Heart left ventricle (tissue), 16 donors: ENCODE data around the gene SLC43A1. TPM values are rescaled to one million over a fixed set of nuclear protein-coding genes. Genes with fewer than 3 reads are reported as not detected.

Source experiments
- ATAC-seq, 4 donors: fragments of 200-7000 bp; cut with Tn5 transposase; one replicate each; pipeline ENCODE4 v1.9.1; 2020 to 2022; ENCODE audit warnings: moderate library complexity in 4 of 4, mild to moderate bottlenecking in 3 of 4, moderate number of reproducible peaks in 1 of 4
- DNase-seq, 5 donors: peaks; one replicate each; pipeline ENCODE4 v3.0.0-alpha.2; 2020
- H3K27ac ChIP-seq, 12 donors: fragments of 200-600 bp; sonication (generic) in 4 of 12; one replicate each; pipeline versions ENCODE4 v1.5.0 to v1.8.0; 2016 to 2022; ENCODE audit warnings: mild to moderate bottlenecking in 2 of 12
- H3K27me3 ChIP-seq, 9 donors: fragments of 200-600 bp; sonication (generic) in 2 of 9; one replicate each; pipeline versions ENCODE4 v1.5.1 to v1.8.0; 2016 to 2022; ENCODE audit warnings: mild to moderate bottlenecking in 3 of 9
- H3K36me3 ChIP-seq, 9 donors: fragments of 200-600 bp; sonication (generic) in 2 of 9; one replicate each; pipeline versions ENCODE4 v1.5.0 to v1.8.0; 2018 to 2022; ENCODE audit warnings: mild to moderate bottlenecking in 2 of 9
- H3K4me1 ChIP-seq, 12 donors: fragments of 200-600 bp; sonication (generic) in 4 of 12; one replicate each; pipeline versions ENCODE4 v1.5.0 to v1.8.0; 2016 to 2022; ENCODE audit warnings: mild to moderate bottlenecking in 3 of 12
- H3K4me3 ChIP-seq, 12 donors: fragments of 200-600 bp; sonication (generic) in 4 of 12; one replicate each; pipeline versions ENCODE4 v1.5.0 to v1.8.0; 2017 to 2022; ENCODE audit warnings: mild to moderate bottlenecking in 9 of 12, moderate library complexity in 4 of 12
- H3K9me3 ChIP-seq, 12 donors: fragments of 200-600 bp; sonication (generic) in 4 of 12; one replicate each; pipeline versions ENCODE4 v1.5.0 to v1.8.0; 2016 to 2022; ENCODE audit warnings: mild to moderate bottlenecking in 1 of 12
- POLR2A ChIP-seq, 2 donors: fragments of 450-650 bp; IDR thresholded peaks; one replicate each; pipeline ENCODE4 v1.6.1; 2017; ENCODE audit warnings: antibody characterized with exemption in 2 of 2, mild to moderate bottlenecking in 2 of 2, moderate library complexity in 2 of 2
- WGBS, 4 donors: extraction: QIAGEN DNeasy Blood & Tissue Kit in 2 of 4; methylation state at CpG; one replicate each; pipeline versions ENCODE4 v1.1.5 to v1.1.7; 2013 to 2018; 5-methylcytosine and 5-hydroxymethylcytosine counted together
- intact Hi-C, 10 donors: fragments of 100-400 bp; cut with DNase I; formaldehyde crosslinking; loops; one replicate each; pipeline versions ENCODE4 v1.11.1 to v1.14.2; 2022
- polyA plus RNA-seq, 2 donors: library from polyadenylated mRNA; stranded (reverse); fragments of 200-250 nt; gene quantifications; one replicate each; pipeline ENCODE4 v1.2.3, GENCODE V29; 2013
- total RNA-seq, 9 donors: library from RNA; depleted of rRNA in 2 of 9; stranded (reverse); fragments of >200 nt in 2 of 9; fragmentation: NEBNext Ultra II Directional in 3 of 9; extraction: Animal tissue kit (Norgen Biotek cat#: 25700) in 3 of 9; gene quantifications; one replicate each; pipeline versions ENCODE4 v1.1.0 to v1.2.4, GENCODE V29; 2016 to 2023
- TF ChIP-seq, protein P1 (sequence below), 12 donors: fragments of 200-600 bp; sonication (generic) in 4 of 12; IDR thresholded peaks; one replicate each; pipeline versions ENCODE4 v1.5.0 to v1.8.0; 2018 to 2022; ENCODE audit warnings: antibody characterized with exemption in 12 of 12, mild to moderate bottlenecking in 5 of 12
- donor health status: ischemic (EF 13 %, LVEDD 7.1; RV severe dilation, severe dysfunction).
- donor health status: healthy with polysubstance abuse.
- donor health status: DM: no; HTN: yes; CAD: no.
- donor health status: DM: no; HTN: no; CAD: no.
- donor health status: ischemic (EF 25% LVEDD 6.9; RV normal size, moderate dysfunction).
- donor health status: ischemic (EF 25% LVEDD 5.7; RV mildly dilated, moderate dysfunction).
- donor health status: healthy.
- donor health status: DM: yes; HTN: yes; CAD: no.
- donor health status: ischemic (EF 35%, LVEDD 5.7; RV mildly dilated, moderate dysfunction).
- donor health status: nonischemic (EF 11% LVEDD 7.7; RV severe dilation, severe dysfunction).
- donor health status: DM: yes; HTN: yes; CAD: no.
- donor health status: PGD.
- donor health status: ischemic (EF 29% LVEDD 5.4; RV normal size, mild dysfunction).
- donor health status: nonischemic (EF 23%, LVEDD 6.1; RV moderate dilation, normal function).

SLC43A1 gene
- total and polyA plus RNA-seq, 11 donors, result 2.7 to 12.3 (median 5.8) TPM

DNA sequence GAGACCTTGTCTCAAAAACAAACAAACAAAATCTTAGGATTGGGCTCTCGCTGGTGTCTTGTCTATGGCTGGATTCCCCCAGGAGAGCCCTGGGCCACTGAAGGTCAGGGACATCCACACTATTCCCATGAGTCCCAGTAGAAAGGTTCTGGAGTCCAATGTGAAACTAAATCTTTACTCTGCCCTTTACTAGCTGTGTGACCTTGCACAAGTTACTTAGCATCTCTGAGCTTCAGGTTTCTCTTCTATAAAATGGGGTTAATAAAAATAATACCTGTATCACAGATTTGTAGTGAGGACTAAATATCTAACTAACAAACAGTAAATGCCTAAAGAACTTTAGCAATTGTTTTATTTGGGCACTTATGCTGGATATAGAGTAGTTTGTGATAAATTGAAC lies 9.0 kb downstream of the SLC43A1 start:
- no peak for ATAC-seq
- TF ChIP-seq, protein P1, sequence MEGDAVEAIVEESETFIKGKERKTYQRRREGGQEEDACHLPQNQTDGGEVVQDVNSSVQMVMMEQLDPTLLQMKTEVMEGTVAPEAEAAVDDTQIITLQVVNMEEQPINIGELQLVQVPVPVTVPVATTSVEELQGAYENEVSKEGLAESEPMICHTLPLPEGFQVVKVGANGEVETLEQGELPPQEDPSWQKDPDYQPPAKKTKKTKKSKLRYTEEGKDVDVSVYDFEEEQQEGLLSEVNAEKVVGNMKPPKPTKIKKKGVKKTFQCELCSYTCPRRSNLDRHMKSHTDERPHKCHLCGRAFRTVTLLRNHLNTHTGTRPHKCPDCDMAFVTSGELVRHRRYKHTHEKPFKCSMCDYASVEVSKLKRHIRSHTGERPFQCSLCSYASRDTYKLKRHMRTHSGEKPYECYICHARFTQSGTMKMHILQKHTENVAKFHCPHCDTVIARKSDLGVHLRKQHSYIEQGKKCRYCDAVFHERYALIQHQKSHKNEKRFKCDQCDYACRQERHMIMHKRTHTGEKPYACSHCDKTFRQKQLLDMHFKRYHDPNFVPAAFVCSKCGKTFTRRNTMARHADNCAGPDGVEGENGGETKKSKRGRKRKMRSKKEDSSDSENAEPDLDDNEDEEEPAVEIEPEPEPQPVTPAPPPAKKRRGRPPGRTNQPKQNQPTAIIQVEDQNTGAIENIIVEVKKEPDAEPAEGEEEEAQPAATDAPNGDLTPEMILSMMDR (IDR thresholded peaks at IDR 0.05), result no peak
- no peak for TF ChIP-seq POLR2A (IDR thresholded peaks at IDR 0.05)
- no peaks in the 10 kb centered on the region for H3K27me3 ChIP-seq
- 70 to 87% (median 78%) methylated on average over 1 of the region's 1 CpG for WGBS, 4 donors
- H3K9me3 ChIP-seq, result no peaks in the 10 kb centered on the region
- H3K4me1 ChIP-seq, result peaks cover 0 to 6% (median 0%) of the 10 kb centered on the region in 12 donors
- peaks cover 0 to 25% (median 0%) of the 10 kb centered on the region in 9 donors for H3K36me3 ChIP-seq
- no peak overlapping the region for H3K27ac ChIP-seq
- no peak for DNase-seq
- H3K4me3 ChIP-seq, result no peak overlapping the region
- intact Hi-C loops, result no loop called here

DNA sequence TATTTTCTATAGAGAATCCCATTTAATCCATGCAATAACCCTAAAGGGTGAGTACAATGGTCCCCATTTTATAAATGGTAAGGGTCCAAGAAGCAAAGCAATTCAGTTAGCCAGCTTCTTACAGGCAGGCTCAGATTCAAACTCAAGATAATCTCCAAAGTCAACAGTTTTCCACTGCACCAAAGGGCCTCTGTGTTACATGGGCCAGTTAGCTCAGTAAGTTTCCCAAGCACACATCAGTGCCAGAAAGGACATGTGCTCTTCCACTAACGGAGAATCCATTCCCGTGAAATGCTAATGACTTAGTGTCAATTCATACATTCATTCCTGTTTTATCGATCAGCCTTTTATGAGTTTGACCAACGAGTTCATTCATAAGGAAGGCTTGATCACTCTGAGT lies 11.0 kb downstream of the SLC43A1 start:
- no peak overlapping the region for H3K4me3 ChIP-seq
- H3K36me3 ChIP-seq, result peaks cover 0 to 25% (median 0%) of the 10 kb centered on the region in 9 donors
- H3K4me1 ChIP-seq, result peaks cover 0 to 23% (median 10%) of the 10 kb centered on the region in 12 donors
- ATAC-seq, result no peak
- H3K27me3 ChIP-seq, result no peaks in the 10 kb centered on the region
- 75 to 93% (median 89%) methylated on average over 4 of the region's 4 CpGs for WGBS, 4 donors
- H3K27ac ChIP-seq, result no peak overlapping the region
- no peaks in the 10 kb centered on the region for H3K9me3 ChIP-seq
- intact Hi-C loops, result no loop called here
- TF ChIP-seq POLR2A (IDR thresholded peaks at IDR 0.05), result no peak
- TF ChIP-seq, protein P1 (IDR thresholded peaks at IDR 0.05), result no peak
- DNase-seq, result no peak

- H3K4me3 ChIP-seq, result no peak overlapping the region
- H3K27me3 ChIP-seq, result no peaks in the 10 kb centered on the region
- intact Hi-C loops, result no loop called here
- TF ChIP-seq, protein P1 (IDR thresholded peaks at IDR 0.05), result no peak
- no peak for TF ChIP-seq POLR2A (IDR thresholded peaks at IDR 0.05)
- ATAC-seq (no peak), DNase-seq (no peak)
- H3K4me1 ChIP-seq, result peaks cover 5 to 35% (median 20%) of the 10 kb centered on the region in 12 donors
- H3K9me3 ChIP-seq, result no peaks in the 10 kb centered on the region
- no peak overlapping the region for H3K27ac ChIP-seq
- H3K36me3 ChIP-seq, result peaks cover 0 to 25% (median 0%) of the 10 kb centered on the region in 9 donors
These were observed 12.6 kb downstream of the SLC43A1 start for GRCh38 chr11:57502870-57503269.

DNA sequence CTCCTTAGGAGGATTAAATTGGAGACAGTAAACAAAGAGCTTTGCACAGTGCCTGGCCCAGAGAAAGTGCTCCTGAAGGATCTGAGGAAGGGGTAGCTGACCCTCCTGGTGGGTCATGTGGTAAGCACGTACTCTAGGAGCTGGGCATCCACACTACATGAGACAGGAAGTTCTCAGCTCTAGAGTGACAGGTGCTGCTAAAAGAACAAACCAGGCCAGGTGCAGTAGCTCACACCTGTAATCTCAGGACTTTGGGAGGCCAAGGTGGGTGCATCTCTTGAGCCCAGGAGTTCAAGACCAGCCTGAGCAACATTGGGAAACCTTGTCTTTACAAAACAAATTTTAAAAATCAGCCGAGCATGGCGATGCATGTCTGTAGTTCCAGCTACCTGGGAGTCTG lies 13.1 kb downstream of the SLC43A1 start:
- no peaks in the 10 kb centered on the region for H3K27me3 ChIP-seq
- TF ChIP-seq, protein P1 (IDR thresholded peaks at IDR 0.05), result no peak
- TF ChIP-seq POLR2A (IDR thresholded peaks at IDR 0.05), result no peak
- no peak overlapping the region for H3K4me3 ChIP-seq
- peaks cover 5 to 35% (median 20%) of the 10 kb centered on the region in 12 donors for H3K4me1 ChIP-seq
- H3K27ac ChIP-seq, result peak overlapping the region in 8 of 12 donors; percentile 12 to 81 (median 26)
- peaks cover 0 to 29% (median 0%) of the 10 kb centered on the region in 9 donors for H3K36me3 ChIP-seq
- 93 to 98% (median 96%) methylated on average over 3 of the region's 3 CpGs for WGBS, 4 donors
- ATAC-seq (no peak), DNase-seq (no peak)
- intact Hi-C loops, result no loop called here
- no peaks in the 10 kb centered on the region for H3K9me3 ChIP-seq
